WTC11 (cell line): Measurements from ENCODE around the gene PPAN. TPM values are rescaled to one million over a fixed set of nuclear protein-coding genes. Genes with fewer than 3 reads are reported as not detected.
A peak's percentile ranks its signal among the peaks of the same experiment; 100 is the strongest.

Source experiments
- ATAC-seq: fragments of 200-7000 bp; cut with Tn5 transposase; 2 replicates; pipeline ENCODE4 v1.10.0; 2021; ENCODE audit warnings: mild to moderate bottlenecking, moderate library complexity
- CTCF ChIA-PET: fragments of 300-600 bp; sonication (Branson Sonifier 250); formaldehyde crosslinking; loops from one replicate; lab custom pipeline; 2021; ENCODE audit warnings: antibody characterized with exemption; lab: Charles Lee
- POLR2A ChIA-PET: fragments of 350-600 bp; sonication (Branson Sonifier 250); formaldehyde crosslinking; loops from one replicate; lab custom pipeline; 2021; ENCODE audit warnings: antibody characterized with exemption; lab: Charles Lee
- DNase-seq: peaks from one replicate; pipeline ENCODE4 v3.0.0; 2021; ENCODE audit warnings: low spot score
- H3K27ac Mint-ChIP-seq: 2 replicates; pipeline ENCODE4 v1.8.0; 2021; ENCODE audit warnings: mixed read lengths
- H3K27me3 Mint-ChIP-seq: 2 replicates; pipeline ENCODE4 v1.8.0; 2021; ENCODE audit warnings: low read depth, mild to moderate bottlenecking, moderate library complexity, mixed read lengths
- H3K36me3 Mint-ChIP-seq: 2 replicates; pipeline ENCODE4 v1.8.0; 2021; ENCODE audit warnings: mixed read lengths
- H3K4me1 Mint-ChIP-seq: 2 replicates; pipeline ENCODE4 v1.8.0; 2022; ENCODE audit warnings: mixed read lengths
- H3K4me3 Mint-ChIP-seq: 2 replicates; pipeline ENCODE4 v1.8.0; 2021; ENCODE audit warnings: mild to moderate bottlenecking, moderate library complexity, mixed read lengths
- H3K9me3 Mint-ChIP-seq: 2 replicates; pipeline ENCODE4 v1.8.0; 2021; ENCODE audit warnings: mixed read lengths
- ETV6 ChIP-seq: sonication (generic); formaldehyde crosslinking; IDR thresholded peaks from 2 replicates; pipeline ENCODE4 v1.8.1; 2022; ENCODE audit warnings: mild to moderate bottlenecking, missing genetic modification reagents
- FOXJ3 ChIP-seq: sonication (generic); formaldehyde crosslinking; IDR thresholded peaks from 2 replicates; pipeline ENCODE4 v1.9.0; 2021; ENCODE audit warnings: missing genetic modification reagents, mild to moderate bottlenecking, borderline replicate concordance
- GRHL2 ChIP-seq: fragments of 250-450 bp; sonication (Bioruptor Pico); IDR thresholded peaks from 2 replicates; pipeline ENCODE4 v1.8.0; 2022; ENCODE audit warnings: mild to moderate bottlenecking, moderate library complexity; ENCODE audit not compliant: insufficient replicate concordance, severe bottlenecking
- MXD4 ChIP-seq: fragments of 250-450 bp; sonication (Bioruptor Pico); IDR thresholded peaks from 2 replicates; pipeline ENCODE4 v1.8.0; 2021; ENCODE audit warnings: mild to moderate bottlenecking, moderate library complexity, borderline replicate concordance
- PRRX2 ChIP-seq: fragments of 250-450 bp; sonication (Bioruptor Pico); IDR thresholded peaks from 2 replicates; pipeline ENCODE4 v1.8.0; 2021; ENCODE audit warnings: mild to moderate bottlenecking
- RORB ChIP-seq: fragments of 250-450 bp; sonication (Bioruptor Pico); IDR thresholded peaks from 2 replicates; pipeline ENCODE4 v1.9.0; 2021; ENCODE audit warnings: mild to moderate bottlenecking
- ZNF121 ChIP-seq: sonication (generic); formaldehyde crosslinking; IDR thresholded peaks from 2 replicates; pipeline ENCODE4 v1.8.0; 2023; ENCODE audit warnings: missing genetic modification reagents
- total RNA-seq: library from RNA; stranded (reverse); gene quantifications from 3 replicates; pipeline ENCODE4 v1.2.3, GENCODE V29; 2021
- TF ChIP-seq, protein P1 (sequence below): sonication (generic); formaldehyde crosslinking; IDR thresholded peaks from 2 replicates; pipeline ENCODE4 v1.8.0; 2022; ENCODE audit warnings: missing genetic modification reagents
- TF ChIP-seq, protein P2 (sequence below): sonication (generic); formaldehyde crosslinking; IDR thresholded peaks from 2 replicates; pipeline ENCODE4 v1.8.1; 2023; ENCODE audit warnings: mild to moderate bottlenecking, missing genetic modification reagents, moderate library complexity
- TF ChIP-seq, protein P3 (sequence below): sonication (generic); formaldehyde crosslinking; IDR thresholded peaks from 2 replicates; pipeline ENCODE4 v1.8.1; 2023; ENCODE audit warnings: mild to moderate bottlenecking, missing genetic modification reagents
- TF ChIP-seq, protein P4 (sequence below): sonication (generic); formaldehyde crosslinking; IDR thresholded peaks from 2 replicates; pipeline ENCODE4 v1.8.1; 2022; ENCODE audit warnings: low read depth, mild to moderate bottlenecking, moderate library complexity, missing genetic modification reagents, borderline replicate concordance
- TF ChIP-seq, protein P5 (sequence below): sonication (generic); formaldehyde crosslinking; IDR thresholded peaks from 2 replicates; pipeline ENCODE4 v1.8.1; 2023; ENCODE audit warnings: mild to moderate bottlenecking, missing genetic modification reagents, borderline replicate concordance
- TF ChIP-seq, protein P6 (sequence below): sonication (generic); formaldehyde crosslinking; IDR thresholded peaks from 2 replicates; pipeline ENCODE4 v1.8.0; 2022; ENCODE audit warnings: mild to moderate bottlenecking, missing genetic modification reagents
- TF ChIP-seq, protein P7 (sequence below): sonication (generic); formaldehyde crosslinking; IDR thresholded peaks from 2 replicates; pipeline ENCODE4 v1.8.1; 2022; ENCODE audit warnings: missing genetic modification reagents, borderline replicate concordance

PPAN gene
- total RNA-seq, 1 experiment from 2014 or later: 83.7 TPM

DNA sequence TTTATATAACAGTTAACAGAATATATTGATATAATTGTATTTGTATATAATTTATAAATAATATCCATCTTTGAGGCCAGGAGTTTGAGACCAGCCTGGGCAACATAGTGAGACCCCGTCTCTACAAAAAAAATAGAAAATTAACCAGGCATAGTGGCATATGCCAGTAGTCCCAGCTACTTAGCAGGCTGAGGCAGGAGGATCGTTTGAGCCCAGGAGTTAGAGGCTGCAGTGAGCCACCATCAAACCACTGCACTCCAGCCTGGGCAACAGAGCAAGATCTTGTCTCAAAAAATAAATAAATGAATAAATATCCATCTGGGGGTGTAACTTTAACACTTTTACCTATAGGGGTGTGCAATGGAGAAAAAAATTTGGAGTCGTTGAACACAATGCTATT is 21.4 kb upstream of the PPAN start:
- no peak overlapping the region for H3K27ac Mint-ChIP-seq
- no peak for ATAC-seq
- TF ChIP-seq FOXJ3 (CRISPR knock-in tag): no peak
- TF ChIP-seq ZNF121 (CRISPR knock-in tag): peak; percentile 12; the same call in 1 of the 2 replicates
- TF ChIP-seq, all 79 proteins: peak for 1
- H3K27me3 Mint-ChIP-seq: peaks cover 23% of the 10 kb centered on the region
- H3K9me3 Mint-ChIP-seq: no peaks in the 10 kb centered on the region
- CTCF ChIA-PET: interaction anchor here (0.8 to 1.3 kb wide), 3 partner anchors 57 to 174 kb away, joined by 3 to 4 read pairs (median 3); no protein-coding TSS in a partner anchor
- peaks cover 8% of the 10 kb centered on the region; the same call in 1 of the 2 replicates for H3K4me1 Mint-ChIP-seq
- H3K36me3 Mint-ChIP-seq: peaks cover 1% of the 10 kb centered on the region
- H3K4me3 Mint-ChIP-seq: peak overlapping the region; percentile 85
- DNase-seq: no peak
- POLR2A ChIA-PET: no interaction called here

DNA sequence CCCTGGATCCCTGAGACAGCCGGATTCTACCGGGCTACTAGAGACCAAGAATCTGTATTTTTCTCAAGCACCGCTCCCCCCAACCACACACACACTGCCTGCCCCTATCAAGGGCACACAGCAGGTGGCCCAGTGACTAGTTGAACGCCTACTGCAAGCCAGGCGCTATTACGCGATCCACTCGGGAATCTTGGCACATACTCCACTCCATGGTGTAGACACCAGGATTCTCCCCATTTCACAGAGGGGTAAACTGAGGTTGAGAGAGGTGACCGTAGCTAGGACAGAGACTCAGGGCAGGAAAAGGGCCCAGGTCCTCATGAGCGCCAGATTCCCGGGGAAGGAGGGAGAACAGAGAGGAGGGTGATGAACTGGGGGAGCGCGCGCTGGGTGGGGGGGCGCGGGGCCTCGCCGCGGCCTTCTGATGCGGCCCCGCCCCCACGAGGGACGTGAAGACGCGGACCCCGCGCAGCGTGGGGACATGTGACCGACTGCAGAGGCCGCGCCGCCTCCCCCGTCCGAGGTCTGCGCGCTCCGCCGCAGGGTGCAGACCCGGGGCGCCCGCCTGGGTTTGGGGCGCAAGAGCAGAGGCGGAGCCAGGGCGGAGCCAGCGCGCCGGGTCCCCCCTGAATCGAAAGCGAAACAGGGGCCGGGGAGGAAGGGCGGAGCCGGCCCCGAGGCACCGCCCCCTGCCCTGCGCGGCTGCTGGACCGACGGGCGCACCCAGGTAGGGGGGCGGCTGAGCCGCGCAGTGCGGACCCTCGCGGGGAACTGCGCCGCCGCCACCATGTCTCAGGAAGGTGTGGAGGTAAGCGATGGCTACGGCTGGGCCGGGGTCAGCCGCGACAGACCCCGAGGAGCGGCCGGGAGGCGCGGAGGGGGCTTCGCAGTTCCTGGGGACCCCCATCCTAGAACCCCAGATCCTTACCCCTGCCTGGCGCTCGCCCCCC is 20.2 kb upstream of the PPAN start, which contains the start of gene SHFL:
Gene SHFL, plus strand, starts transcription at position 677 of the 950 bp plus-strand sequence. Its CDS starts 111 bp downstream, at position 788.
- Mint-ChIP-seq H3K36me3 (peaks cover 5% of the 10 kb centered on the region), H3K4me1 (peaks cover 8% of the 10 kb centered on the region; the same call in 1 of the 2 replicates), H3K9me3 (no peaks in the 10 kb centered on the region), H3K4me3 (peak within 1 kb of the TSS; percentile 85), H3K27me3 (peaks cover 23% of the 10 kb centered on the region), H3K27ac (no peak within 1 kb of the TSS)
- DNase-seq (peak; percentile 79), ATAC-seq (peak; percentile 93)
- ChIA-PET CTCF (interaction anchor here (0.6 to 0.7 kb wide), 2 partner anchors 334 to 1189 kb away, joined by 3 read pairs; no protein-coding TSS in a partner anchor), POLR2A (no interaction called here)
- TF ChIP-seq, protein P1, sequence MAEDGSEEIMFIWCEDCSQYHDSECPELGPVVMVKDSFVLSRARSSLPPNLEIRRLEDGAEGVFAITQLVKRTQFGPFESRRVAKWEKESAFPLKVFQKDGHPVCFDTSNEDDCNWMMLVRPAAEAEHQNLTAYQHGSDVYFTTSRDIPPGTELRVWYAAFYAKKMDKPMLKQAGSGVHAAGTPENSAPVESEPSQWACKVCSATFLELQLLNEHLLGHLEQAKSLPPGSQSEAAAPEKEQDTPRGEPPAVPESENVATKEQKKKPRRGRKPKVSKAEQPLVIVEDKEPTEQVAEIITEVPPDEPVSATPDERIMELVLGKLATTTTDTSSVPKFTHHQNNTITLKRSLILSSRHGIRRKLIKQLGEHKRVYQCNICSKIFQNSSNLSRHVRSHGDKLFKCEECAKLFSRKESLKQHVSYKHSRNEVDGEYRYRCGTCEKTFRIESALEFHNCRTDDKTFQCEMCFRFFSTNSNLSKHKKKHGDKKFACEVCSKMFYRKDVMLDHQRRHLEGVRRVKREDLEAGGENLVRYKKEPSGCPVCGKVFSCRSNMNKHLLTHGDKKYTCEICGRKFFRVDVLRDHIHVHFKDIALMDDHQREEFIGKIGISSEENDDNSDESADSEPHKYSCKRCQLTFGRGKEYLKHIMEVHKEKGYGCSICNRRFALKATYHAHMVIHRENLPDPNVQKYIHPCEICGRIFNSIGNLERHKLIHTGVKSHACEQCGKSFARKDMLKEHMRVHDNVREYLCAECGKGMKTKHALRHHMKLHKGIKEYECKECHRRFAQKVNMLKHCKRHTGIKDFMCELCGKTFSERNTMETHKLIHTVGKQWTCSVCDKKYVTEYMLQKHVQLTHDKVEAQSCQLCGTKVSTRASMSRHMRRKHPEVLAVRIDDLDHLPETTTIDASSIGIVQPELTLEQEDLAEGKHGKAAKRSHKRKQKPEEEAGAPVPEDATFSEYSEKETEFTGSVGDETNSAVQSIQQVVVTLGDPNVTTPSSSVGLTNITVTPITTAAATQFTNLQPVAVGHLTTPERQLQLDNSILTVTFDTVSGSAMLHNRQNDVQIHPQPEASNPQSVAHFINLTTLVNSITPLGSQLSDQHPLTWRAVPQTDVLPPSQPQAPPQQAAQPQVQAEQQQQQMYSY: no peak
- TF ChIP-seq PRRX2 (no peak), GRHL2 (CRISPR knock-in tag) (no peak), ETV6 (CRISPR knock-in tag) (0 out of 2 replicates have a peak, but pooled peaks have one; percentile 32), RORB (CRISPR knock-in tag) (no peak), FOXJ3 (CRISPR knock-in tag) (no peak), ZNF121 (CRISPR knock-in tag) (no peak), MXD4 (CRISPR knock-in tag) (no peak)
- TF ChIP-seq, protein P2, sequence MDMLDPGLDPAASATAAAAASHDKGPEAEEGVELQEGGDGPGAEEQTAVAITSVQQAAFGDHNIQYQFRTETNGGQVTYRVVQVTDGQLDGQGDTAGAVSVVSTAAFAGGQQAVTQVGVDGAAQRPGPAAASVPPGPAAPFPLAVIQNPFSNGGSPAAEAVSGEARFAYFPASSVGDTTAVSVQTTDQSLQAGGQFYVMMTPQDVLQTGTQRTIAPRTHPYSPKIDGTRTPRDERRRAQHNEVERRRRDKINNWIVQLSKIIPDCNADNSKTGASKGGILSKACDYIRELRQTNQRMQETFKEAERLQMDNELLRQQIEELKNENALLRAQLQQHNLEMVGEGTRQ (CRISPR knock-in tag): peak; percentile 59
- TF ChIP-seq, protein P3, sequence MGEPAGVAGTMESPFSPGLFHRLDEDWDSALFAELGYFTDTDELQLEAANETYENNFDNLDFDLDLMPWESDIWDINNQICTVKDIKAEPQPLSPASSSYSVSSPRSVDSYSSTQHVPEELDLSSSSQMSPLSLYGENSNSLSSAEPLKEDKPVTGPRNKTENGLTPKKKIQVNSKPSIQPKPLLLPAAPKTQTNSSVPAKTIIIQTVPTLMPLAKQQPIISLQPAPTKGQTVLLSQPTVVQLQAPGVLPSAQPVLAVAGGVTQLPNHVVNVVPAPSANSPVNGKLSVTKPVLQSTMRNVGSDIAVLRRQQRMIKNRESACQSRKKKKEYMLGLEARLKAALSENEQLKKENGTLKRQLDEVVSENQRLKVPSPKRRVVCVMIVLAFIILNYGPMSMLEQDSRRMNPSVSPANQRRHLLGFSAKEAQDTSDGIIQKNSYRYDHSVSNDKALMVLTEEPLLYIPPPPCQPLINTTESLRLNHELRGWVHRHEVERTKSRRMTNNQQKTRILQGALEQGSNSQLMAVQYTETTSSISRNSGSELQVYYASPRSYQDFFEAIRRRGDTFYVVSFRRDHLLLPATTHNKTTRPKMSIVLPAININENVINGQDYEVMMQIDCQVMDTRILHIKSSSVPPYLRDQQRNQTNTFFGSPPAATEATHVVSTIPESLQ (CRISPR knock-in tag): no peak
- TF ChIP-seq, protein P4, sequence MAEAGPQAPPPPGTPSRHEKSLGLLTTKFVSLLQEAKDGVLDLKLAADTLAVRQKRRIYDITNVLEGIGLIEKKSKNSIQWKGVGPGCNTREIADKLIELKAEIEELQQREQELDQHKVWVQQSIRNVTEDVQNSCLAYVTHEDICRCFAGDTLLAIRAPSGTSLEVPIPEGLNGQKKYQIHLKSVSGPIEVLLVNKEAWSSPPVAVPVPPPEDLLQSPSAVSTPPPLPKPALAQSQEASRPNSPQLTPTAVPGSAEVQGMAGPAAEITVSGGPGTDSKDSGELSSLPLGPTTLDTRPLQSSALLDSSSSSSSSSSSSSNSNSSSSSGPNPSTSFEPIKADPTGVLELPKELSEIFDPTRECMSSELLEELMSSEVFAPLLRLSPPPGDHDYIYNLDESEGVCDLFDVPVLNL (CRISPR knock-in tag): 0 out of 2 replicates have a peak, but pooled peaks have one; percentile 20
- TF ChIP-seq, protein P5, sequence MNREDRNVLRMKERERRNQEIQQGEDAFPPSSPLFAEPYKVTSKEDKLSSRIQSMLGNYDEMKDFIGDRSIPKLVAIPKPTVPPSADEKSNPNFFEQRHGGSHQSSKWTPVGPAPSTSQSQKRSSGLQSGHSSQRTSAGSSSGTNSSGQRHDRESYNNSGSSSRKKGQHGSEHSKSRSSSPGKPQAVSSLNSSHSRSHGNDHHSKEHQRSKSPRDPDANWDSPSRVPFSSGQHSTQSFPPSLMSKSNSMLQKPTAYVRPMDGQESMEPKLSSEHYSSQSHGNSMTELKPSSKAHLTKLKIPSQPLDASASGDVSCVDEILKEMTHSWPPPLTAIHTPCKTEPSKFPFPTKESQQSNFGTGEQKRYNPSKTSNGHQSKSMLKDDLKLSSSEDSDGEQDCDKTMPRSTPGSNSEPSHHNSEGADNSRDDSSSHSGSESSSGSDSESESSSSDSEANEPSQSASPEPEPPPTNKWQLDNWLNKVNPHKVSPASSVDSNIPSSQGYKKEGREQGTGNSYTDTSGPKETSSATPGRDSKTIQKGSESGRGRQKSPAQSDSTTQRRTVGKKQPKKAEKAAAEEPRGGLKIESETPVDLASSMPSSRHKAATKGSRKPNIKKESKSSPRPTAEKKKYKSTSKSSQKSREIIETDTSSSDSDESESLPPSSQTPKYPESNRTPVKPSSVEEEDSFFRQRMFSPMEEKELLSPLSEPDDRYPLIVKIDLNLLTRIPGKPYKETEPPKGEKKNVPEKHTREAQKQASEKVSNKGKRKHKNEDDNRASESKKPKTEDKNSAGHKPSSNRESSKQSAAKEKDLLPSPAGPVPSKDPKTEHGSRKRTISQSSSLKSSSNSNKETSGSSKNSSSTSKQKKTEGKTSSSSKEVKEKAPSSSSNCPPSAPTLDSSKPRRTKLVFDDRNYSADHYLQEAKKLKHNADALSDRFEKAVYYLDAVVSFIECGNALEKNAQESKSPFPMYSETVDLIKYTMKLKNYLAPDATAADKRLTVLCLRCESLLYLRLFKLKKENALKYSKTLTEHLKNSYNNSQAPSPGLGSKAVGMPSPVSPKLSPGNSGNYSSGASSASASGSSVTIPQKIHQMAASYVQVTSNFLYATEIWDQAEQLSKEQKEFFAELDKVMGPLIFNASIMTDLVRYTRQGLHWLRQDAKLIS (CRISPR knock-in tag): no peak
- TF ChIP-seq, protein P6, sequence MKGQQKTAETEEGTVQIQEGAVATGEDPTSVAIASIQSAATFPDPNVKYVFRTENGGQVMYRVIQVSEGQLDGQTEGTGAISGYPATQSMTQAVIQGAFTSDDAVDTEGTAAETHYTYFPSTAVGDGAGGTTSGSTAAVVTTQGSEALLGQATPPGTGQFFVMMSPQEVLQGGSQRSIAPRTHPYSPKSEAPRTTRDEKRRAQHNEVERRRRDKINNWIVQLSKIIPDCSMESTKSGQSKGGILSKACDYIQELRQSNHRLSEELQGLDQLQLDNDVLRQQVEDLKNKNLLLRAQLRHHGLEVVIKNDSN (CRISPR knock-in tag): peak; percentile 59; the same call in 1 of the 2 replicates
- TF ChIP-seq, protein P7, sequence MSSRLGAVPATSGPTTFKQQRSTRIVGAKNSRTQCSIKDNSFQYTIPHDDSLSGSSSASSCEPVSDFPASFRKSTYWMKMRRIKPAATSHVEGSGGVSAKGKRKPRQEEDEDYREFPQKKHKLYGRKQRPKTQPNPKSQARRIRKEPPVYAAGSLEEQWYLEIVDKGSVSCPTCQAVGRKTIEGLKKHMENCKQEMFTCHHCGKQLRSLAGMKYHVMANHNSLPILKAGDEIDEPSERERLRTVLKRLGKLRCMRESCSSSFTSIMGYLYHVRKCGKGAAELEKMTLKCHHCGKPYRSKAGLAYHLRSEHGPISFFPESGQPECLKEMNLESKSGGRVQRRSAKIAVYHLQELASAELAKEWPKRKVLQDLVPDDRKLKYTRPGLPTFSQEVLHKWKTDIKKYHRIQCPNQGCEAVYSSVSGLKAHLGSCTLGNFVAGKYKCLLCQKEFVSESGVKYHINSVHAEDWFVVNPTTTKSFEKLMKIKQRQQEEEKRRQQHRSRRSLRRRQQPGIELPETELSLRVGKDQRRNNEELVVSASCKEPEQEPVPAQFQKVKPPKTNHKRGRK (CRISPR knock-in tag): no peak
